ENCODE data around the gene HTR3A.

HTR3A gene

GRCh38 chr11:113956986-113957385, 17.9 kb upstream of the HTR3A start:
- Mint-ChIP-seq H3K27ac (no peak overlapping the region), H3K4me1 (no peaks in the 10 kb centered on the region), H3K4me3 (no peak overlapping the region), H3K9me3 (no peaks in the 10 kb centered on the region), H3K27me3 (peaks cover 6% of the 10 kb centered on the region), H3K36me3 (no peaks in the 10 kb centered on the region)

GRCh38 chr11:113960702-113961330, 14.1 kb upstream of the HTR3A start:
- Mint-ChIP-seq H3K36me3 (no peaks in the 10 kb centered on the region), H3K9me3 (no peaks in the 10 kb centered on the region), H3K27me3 (no peaks in the 10 kb centered on the region), H3K27ac (no peak overlapping the region), H3K4me1 (no peaks in the 10 kb centered on the region), H3K4me3 (no peak overlapping the region)

- Mint-ChIP-seq H3K27me3 (peaks cover 3% of the 10 kb centered on the region), H3K36me3 (no peaks in the 10 kb centered on the region), H3K4me3 (no peak overlapping the region), H3K4me1 (no peaks in the 10 kb centered on the region), H3K27ac (no peak overlapping the region), H3K9me3 (no peaks in the 10 kb centered on the region)
These were observed 7.5 kb upstream of the HTR3A start for GRCh38 chr11:113967361-113967760.

- no peaks in the 10 kb centered on the region for H3K9me3 Mint-ChIP-seq
- H3K27me3 Mint-ChIP-seq, result peaks cover 3% of the 10 kb centered on the region
- no peaks in the 10 kb centered on the region for H3K36me3 Mint-ChIP-seq
- H3K27ac Mint-ChIP-seq, result no peak overlapping the region
- no peaks in the 10 kb centered on the region for H3K4me1 Mint-ChIP-seq
- H3K4me3 Mint-ChIP-seq, result no peak overlapping the region
These were observed 3.3 kb upstream of the HTR3A start for GRCh38 chr11:113971506-113972195.

- Mint-ChIP-seq H3K36me3 (no peaks in the 10 kb centered on the region), H3K4me3 (no peak overlapping the region), H3K9me3 (no peaks in the 10 kb centered on the region), H3K27ac (no peak overlapping the region), H3K27me3 (no peaks in the 10 kb centered on the region), H3K4me1 (no peaks in the 10 kb centered on the region)
These were observed 2.2 kb downstream of the HTR3A start for GRCh38 chr11:113977071-113977490.

- H3K27ac Mint-ChIP-seq, result no peak overlapping the region
- H3K27me3 Mint-ChIP-seq, result no peaks in the 10 kb centered on the region
- H3K9me3 Mint-ChIP-seq, result no peaks in the 10 kb centered on the region
- H3K4me3 Mint-ChIP-seq, result no peak overlapping the region
- no peaks in the 10 kb centered on the region for H3K36me3 Mint-ChIP-seq
- no peaks in the 10 kb centered on the region for H3K4me1 Mint-ChIP-seq
These were observed 2.8 kb downstream of the HTR3A start for GRCh38 chr11:113977701-113978100.

GRCh38 chr11:113979431-113979830, 4.5 kb downstream of the HTR3A start:
- no peaks in the 10 kb centered on the region for H3K9me3 Mint-ChIP-seq
- no peaks in the 10 kb centered on the region for H3K36me3 Mint-ChIP-seq
- H3K27me3 Mint-ChIP-seq, result peaks cover 2% of the 10 kb centered on the region
- H3K4me3 Mint-ChIP-seq, result no peak overlapping the region
- H3K27ac Mint-ChIP-seq, result no peak overlapping the region
- no peaks in the 10 kb centered on the region for H3K4me1 Mint-ChIP-seq

GRCh38 chr11:113980785-113981184, 5.9 kb downstream of the HTR3A start:
- no peak overlapping the region for H3K27ac Mint-ChIP-seq
- H3K4me3 Mint-ChIP-seq, result no peak overlapping the region
- H3K36me3 Mint-ChIP-seq, result no peaks in the 10 kb centered on the region
- no peaks in the 10 kb centered on the region for H3K4me1 Mint-ChIP-seq
- peaks cover 2% of the 10 kb centered on the region for H3K27me3 Mint-ChIP-seq
- no peaks in the 10 kb centered on the region for H3K9me3 Mint-ChIP-seq

- no peak overlapping the region for H3K27ac Mint-ChIP-seq
- no peak overlapping the region for H3K4me3 Mint-ChIP-seq
- peaks cover 3% of the 10 kb centered on the region for H3K27me3 Mint-ChIP-seq
- H3K9me3 Mint-ChIP-seq, result no peaks in the 10 kb centered on the region
- H3K36me3 Mint-ChIP-seq, result no peaks in the 10 kb centered on the region
- H3K4me1 Mint-ChIP-seq, result no peaks in the 10 kb centered on the region
These were observed 7.4 kb downstream of the HTR3A start for GRCh38 chr11:113982306-113982705.

GRCh38 chr11:113984781-113985180, 9.9 kb downstream of the HTR3A start:
- Mint-ChIP-seq H3K9me3 (no peaks in the 10 kb centered on the region), H3K4me1 (no peaks in the 10 kb centered on the region), H3K4me3 (no peak overlapping the region), H3K27me3 (peaks cover 3% of the 10 kb centered on the region), H3K27ac (no peak overlapping the region), H3K36me3 (no peaks in the 10 kb centered on the region)

GRCh38 chr11:113985906-113986305, 11.0 kb downstream of the HTR3A start:
- Mint-ChIP-seq H3K4me3 (no peak overlapping the region), H3K36me3 (no peaks in the 10 kb centered on the region), H3K27me3 (peaks cover 3% of the 10 kb centered on the region), H3K9me3 (no peaks in the 10 kb centered on the region), H3K4me1 (no peaks in the 10 kb centered on the region), H3K27ac (no peak overlapping the region)

GRCh38 chr11:113986351-113987140, 11.6 kb downstream of the HTR3A start:
- Mint-ChIP-seq H3K4me1 (no peaks in the 10 kb centered on the region), H3K27me3 (peaks cover 6% of the 10 kb centered on the region), H3K4me3 (no peak overlapping the region), H3K27ac (no peak overlapping the region), H3K36me3 (no peaks in the 10 kb centered on the region), H3K9me3 (no peaks in the 10 kb centered on the region)

GRCh38 chr11:113989381-113989780, 14.5 kb downstream of the HTR3A start:
- H3K9me3 Mint-ChIP-seq, result no peaks in the 10 kb centered on the region
- H3K36me3 Mint-ChIP-seq, result no peaks in the 10 kb centered on the region
- no peak overlapping the region for H3K4me3 Mint-ChIP-seq
- H3K4me1 Mint-ChIP-seq, result no peaks in the 10 kb centered on the region
- no peak overlapping the region for H3K27ac Mint-ChIP-seq
- peaks cover 18% of the 10 kb centered on the region for H3K27me3 Mint-ChIP-seq

GRCh38 chr11:113989916-113990315, 15.0 kb downstream of the HTR3A start:
- peaks cover 18% of the 10 kb centered on the region for H3K27me3 Mint-ChIP-seq
- no peaks in the 10 kb centered on the region for H3K9me3 Mint-ChIP-seq
- H3K4me3 Mint-ChIP-seq, result no peak overlapping the region
- H3K27ac Mint-ChIP-seq, result no peak overlapping the region
- H3K36me3 Mint-ChIP-seq, result no peaks in the 10 kb centered on the region
- H3K4me1 Mint-ChIP-seq, result no peaks in the 10 kb centered on the region

- peaks cover 18% of the 10 kb centered on the region for H3K27me3 Mint-ChIP-seq
- no peak overlapping the region for H3K27ac Mint-ChIP-seq
- H3K36me3 Mint-ChIP-seq, result no peaks in the 10 kb centered on the region
- H3K9me3 Mint-ChIP-seq, result no peaks in the 10 kb centered on the region
- H3K4me1 Mint-ChIP-seq, result peaks cover 4% of the 10 kb centered on the region
- no peak overlapping the region for H3K4me3 Mint-ChIP-seq
These were observed 16.3 kb downstream of the HTR3A start for GRCh38 chr11:113991170-113991569.

Data from activated naive CD4-positive, alpha-beta T cell treated with anti-CD3 and anti-CD28 coated beads, Interleukin-2, amount 50 U/mL, for 24 hours (primary cell).